A549 (cell line): ENCODE results near the gene SDC1. TPM values are rescaled to one million over a fixed set of nuclear protein-coding genes. Genes with fewer than 3 reads are reported as not detected.

Experiments
- ATAC-seq, 2 experiments: fragments of 200-7000 bp in 1 of 2; fragments of >200 bp in 1 of 2; cut with Nextera tagmentation in 1 of 2; cut with Tn5 transposase in 1 of 2; 3 replicates each; pipeline versions ENCODE4 v1.8.0 to v1.9.1; 2018 to 2020; ENCODE audit warnings: mild to moderate bottlenecking in 1 of 2, moderate library complexity in 1 of 2
- CTCF ChIA-PET: fragments of 300-600 bp; sonication (Branson Sonifier 250); formaldehyde crosslinking; extraction: SDS; loops from one replicate; lab custom pipeline; 2021; ENCODE audit warnings: antibody characterized with exemption, inconsistent platforms; lab: Yijun Ruan, JAX
- POLR2A ChIA-PET: fragments of 350-600 bp; formaldehyde crosslinking; extraction: SDS; loops from one replicate; lab custom pipeline; 2021; ENCODE audit warnings: antibody characterized with exemption, inconsistent platforms; lab: Yijun Ruan, JAX
- DNase-seq, 2 experiments: peaks; one replicate each; pipeline versions ENCODE4 v3.0.0 to v3.0.0-alpha.2; 2011 to 2016; ENCODE audit warnings: low read depth in 1 of 2, low spot score in 1 of 2
- FAIRE-seq: peaks from 2 replicates; lab custom pipeline; 2011; peaks lifted over from hg19 to GRCh38; lab: Jason Lieb, UNC
- H3K27ac ChIP-seq, 2 experiments: fragments of >200 bp; sonication (Bioruptor Twin); formaldehyde crosslinking; 3 replicates each; pipeline ENCODE4 v1.5.1; 2016 to 2017
- H3K4me1 ChIP-seq: fragments of >200 bp; sonication (Bioruptor Twin); formaldehyde crosslinking; 3 replicates; pipeline ENCODE4 v1.6.1; 2016
- H3K4me2 ChIP-seq: fragments of >200 bp; sonication (Bioruptor Twin); formaldehyde crosslinking; 3 replicates; pipeline ENCODE4 v1.6.1; 2016
- H3K4me3 ChIP-seq: fragments of >200 bp; sonication (Bioruptor Twin); formaldehyde crosslinking; 3 replicates; pipeline ENCODE4 v1.5.1; 2016
- H3K9me3 ChIP-seq: fragments of >200 bp; sonication (Bioruptor Twin); formaldehyde crosslinking; 3 replicates; pipeline ENCODE4 v1.6.1; 2016
- BHLHE40 ChIP-seq: IDR thresholded peaks from 2 replicates; pipeline ENCODE4 v1.6.1; 2012; ENCODE audit warnings: low read depth, low read length, inconsistent platforms
- CEBPB ChIP-seq, 2 experiments: fragments of >200 bp in 1 of 2; sonication (Bioruptor Twin) in 1 of 2; formaldehyde crosslinking in 1 of 2; IDR thresholded peaks; 2 replicates each; pipeline ENCODE4 v1.6.1; 2012 to 2016
- CHD4 ChIP-seq: fragments of 200-600 bp; sonication (generic); IDR thresholded peaks from 2 replicates; pipeline ENCODE4 v1.6.1; 2016; ENCODE audit warnings: antibody characterized with exemption, mild to moderate bottlenecking, borderline replicate concordance
- CTCF ChIP-seq: fragments of >200 bp; sonication (Bioruptor Twin); formaldehyde crosslinking; IDR thresholded peaks from 3 replicates; pipeline ENCODE4 v1.5.1; 2016
- E2F6 ChIP-seq: IDR thresholded peaks from 2 replicates; pipeline ENCODE4 v1.6.1; 2012; ENCODE audit warnings: low read depth, borderline replicate concordance
- EHF ChIP-seq: fragments of 250-450 bp; sonication (Bioruptor Pico); IDR thresholded peaks from 2 replicates; pipeline ENCODE4 v1.5.0; 2020; ENCODE audit warnings: mild to moderate bottlenecking
- ELK1 ChIP-seq: fragments of 150-350 bp; IDR thresholded peaks from 2 replicates; pipeline ENCODE4 v1.6.1; 2014; ENCODE audit warnings: low read depth, mild to moderate bottlenecking, low read length
- HEYL ChIP-seq: fragments of 250-450 bp; sonication (Bioruptor Pico); IDR thresholded peaks from 2 replicates; pipeline ENCODE4 v1.8.0; 2021; ENCODE audit warnings: mild to moderate bottlenecking, moderate library complexity
- HMGXB4 ChIP-seq: fragments of 250-450 bp; sonication (Bioruptor Pico); IDR thresholded peaks from 2 replicates; pipeline ENCODE4 v1.5.0; 2021; ENCODE audit warnings: mild to moderate bottlenecking, moderate library complexity, borderline replicate concordance
- HOXB13 ChIP-seq: fragments of 250-450 bp; sonication (Bioruptor Pico); IDR thresholded peaks from 2 replicates; pipeline ENCODE4 v1.5.0; 2020; ENCODE audit warnings: low read depth, mild to moderate bottlenecking, moderate library complexity
- JUN ChIP-seq, 2 experiments: fragments of >200 bp; sonication (Bioruptor Twin); formaldehyde crosslinking; IDR thresholded peaks; 2 replicates in 1 of 2; 3 replicates in 1 of 2; pipeline ENCODE4 v1.6.1; 2016 to 2017
- NPAS2 ChIP-seq: fragments of 250-450 bp; sonication (Bioruptor Pico); IDR thresholded peaks from 2 replicates; pipeline ENCODE4 v1.8.0; 2022; ENCODE audit warnings: mild to moderate bottlenecking, moderate library complexity, borderline replicate concordance
- RAD21 ChIP-seq, 2 experiments: fragments of >200 bp in 1 of 2; sonication (Bioruptor Twin) in 1 of 2; formaldehyde crosslinking in 1 of 2; IDR thresholded peaks in 1 of 2; conservative IDR thresholded peaks in 1 of 2; 2 replicates in 1 of 2; 3 replicates in 1 of 2; pipeline ENCODE4 v1.6.1; 2012 to 2018; ENCODE audit warnings: inconsistent platforms in 1 of 2
- RFX5 ChIP-seq: fragments of 450-650 bp; IDR thresholded peaks from 2 replicates; pipeline ENCODE4 v1.7.1; 2014; ENCODE audit warnings: antibody characterized with exemption, mild to moderate bottlenecking, moderate library complexity
- RNF2 ChIP-seq: fragments of 200-600 bp; sonication (generic); IDR thresholded peaks from 2 replicates; pipeline ENCODE4 v1.6.1; 2016; ENCODE audit warnings: low read depth, mild to moderate bottlenecking, antibody characterized with exemption, moderate library complexity, borderline replicate concordance
- SREBF2 ChIP-seq: fragments of 450-650 bp; IDR thresholded peaks from 2 replicates; pipeline ENCODE4 v1.6.1; 2014; ENCODE audit warnings: mild to moderate bottlenecking, moderate library complexity
- TFCP2L1 ChIP-seq: fragments of 250-450 bp; sonication (Bioruptor Pico); IDR thresholded peaks from 2 replicates; pipeline ENCODE4 v1.5.0; 2021; ENCODE audit warnings: mild to moderate bottlenecking
- USF2 ChIP-seq: fragments of 450-650 bp; IDR thresholded peaks from 2 replicates; pipeline ENCODE4 v1.6.1; 2014; ENCODE audit warnings: antibody characterized with exemption
- WGBS: methylation state at CpG from one replicate; pipeline ENCODE4 v1.1.6; 2017; ENCODE audit errors: missing lambda C conversion rate; 5-methylcytosine and 5-hydroxymethylcytosine counted together
- polyA plus RNA-seq, 4 experiments: library from polyadenylated mRNA; depleted of rRNA in 3 of 4; stranded (reverse); fragments of >200 nt; fragmentation: RNase III in 1 of 4; extraction: RNeasy Plus Mini Kit Qiagen cat#74134 plus additional on column Dnase treatment in 1 of 4; gene quantifications; 2 replicates in 3 of 4; 3 replicates in 1 of 4; pipeline ENCODE4 v1.2.3, GENCODE V29; 2011 to 2017
- TF ChIP-seq, protein P1 (sequence below): IDR thresholded peaks from 2 replicates; pipeline ENCODE4 v1.6.1; 2012

Gene SDC1
- polyA plus RNA-seq, 2 of the 4 experiments (the other 2 are of a cell fraction): 116 to 171 TPM

GRCh38 chr2:20205069-20205468, 19.9 kb downstream of the SDC1 start:
- ChIA-PET POLR2A (no interaction called here), CTCF (interaction anchor here (0.9 to 15.3 kb wide), 10 partner anchors 11 to 101 kb away, joined by 3 to 149 read pairs (median 4); partner anchors contain the start of gene SDC1)
- no peak for ATAC-seq
- WGBS: 81% methylated on average over 7 of the region's 7 CpGs
- Histone ChIP-seq H3K9me3 (no peaks in the 10 kb centered on the region), H3K27ac (no peak overlapping the region; a peak in 1 of 6 replicates), H3K4me3 (no peak overlapping the region), H3K4me2 (no peak overlapping the region), H3K4me1 (peaks cover 33% of the 10 kb centered on the region)
- TF ChIP-seq HOXB13 (no peak), RFX5 (no peak), BHLHE40 (no peak), HMGXB4 (CRISPR knock-in tag) (no peak)
- TF ChIP-seq, protein P1, sequence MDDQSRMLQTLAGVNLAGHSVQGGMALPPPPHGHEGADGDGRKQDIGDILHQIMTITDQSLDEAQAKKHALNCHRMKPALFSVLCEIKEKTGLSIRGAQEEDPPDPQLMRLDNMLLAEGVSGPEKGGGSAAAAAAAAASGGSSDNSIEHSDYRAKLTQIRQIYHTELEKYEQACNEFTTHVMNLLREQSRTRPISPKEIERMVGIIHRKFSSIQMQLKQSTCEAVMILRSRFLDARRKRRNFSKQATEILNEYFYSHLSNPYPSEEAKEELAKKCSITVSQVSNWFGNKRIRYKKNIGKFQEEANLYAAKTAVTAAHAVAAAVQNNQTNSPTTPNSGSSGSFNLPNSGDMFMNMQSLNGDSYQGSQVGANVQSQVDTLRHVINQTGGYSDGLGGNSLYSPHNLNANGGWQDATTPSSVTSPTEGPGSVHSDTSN: no peak
- FAIRE-seq: no peak
- DNase-seq: no peak

DNA sequence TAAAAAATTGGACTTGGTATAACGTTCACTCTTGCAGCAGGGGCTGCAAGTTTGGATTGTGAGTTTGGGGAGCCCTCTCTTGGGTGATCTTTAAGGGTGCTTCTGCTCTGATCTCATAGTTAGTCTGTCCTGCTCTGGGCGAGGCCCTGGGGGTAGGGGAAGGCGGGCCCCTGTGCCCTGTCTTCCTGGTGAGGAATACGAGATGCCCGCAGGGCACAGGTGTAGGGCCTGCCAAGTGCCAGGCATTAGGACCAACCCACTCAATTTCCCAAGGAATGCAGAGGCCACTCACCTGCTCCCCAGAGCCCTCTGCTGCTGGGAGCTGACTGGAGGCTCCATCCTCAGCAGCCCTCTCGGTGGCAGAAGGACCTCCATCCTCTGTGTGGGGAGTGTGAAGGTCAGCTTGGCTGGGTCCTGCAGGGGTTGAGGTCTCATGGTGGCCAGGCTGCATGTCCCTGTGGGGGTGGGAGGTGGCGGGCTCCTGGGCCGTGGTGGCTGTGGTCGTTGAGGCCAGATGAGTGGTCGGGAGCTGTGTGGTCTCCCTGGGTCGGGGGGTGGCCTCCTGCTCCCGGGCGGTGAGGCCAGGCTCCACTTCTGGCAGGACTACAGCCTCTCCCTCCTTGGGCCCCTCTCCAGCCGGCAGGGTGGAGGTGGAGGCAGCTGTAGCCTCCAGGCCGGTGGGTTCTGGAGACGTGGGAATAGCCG, 21.3 kb downstream of the SDC1 start:
- no peak overlapping the region for H3K4me3 ChIP-seq
- no peak overlapping the region for H3K4me2 ChIP-seq
- peaks cover 26% of the 10 kb centered on the region for H3K4me1 ChIP-seq
- no peak for FAIRE-seq
- ChIA-PET POLR2A (interaction anchor here (0.6 kb wide), 1 partner anchor 20 kb away, joined by 5 read pairs; no protein-coding TSS in a partner anchor), CTCF (interaction anchor here (0.6 to 15.3 kb wide), 12 partner anchors 8 to 439 kb away, joined by 3 to 149 read pairs (median 3); partner anchors contain the start of gene SDC1)
- DNase-seq: no peak
- H3K9me3 ChIP-seq: no peaks in the 10 kb centered on the region
- TF ChIP-seq ELK1 (no peak), E2F6 (no peak), CTCF (no peak), RAD21 (conservative IDR thresholded peaks at IDR 0.05 in 1 of 2, IDR thresholded peaks at IDR 0.05 in 1 of 2) (no peak), HEYL (no peak), USF2 (no peak), TFCP2L1 (CRISPR knock-in tag) (no peak), CEBPB (IDR thresholded peaks at IDR 0.05) (no peak), RNF2 (no peak), SREBF2 (no peak), JUN (IDR thresholded peaks at IDR 0.05) (no peak), EHF (CRISPR knock-in tag) (no peak), NPAS2 (CRISPR knock-in tag) (no peak), CHD4 (no peak)
- ATAC-seq: no peak
- 86% methylated on average over 16 of the region's 17 CpGs for WGBS
- no peak overlapping the region for H3K27ac ChIP-seq
